ENCODE data around the gene CELA3A.

CELA3A gene

GRCh38 chr1:22001409-22001808 is at the start of gene CELA3A:
TSS of gene CELA3A (plus strand) at chr1:22001657. CDS start at chr1:22001675, 18 bp downstream.
- no peak for TF ChIP-seq CTCF (IDR thresholded peaks at IDR 0.05)
- Mint-ChIP-seq H3K4me1 (peaks cover 3% of the 10 kb centered on the region), H3K36me3 (ENCODE audit: low read depth) (no peaks in the 10 kb centered on the region), H3K9me3 (no peaks in the 10 kb centered on the region), H3K4me3 (no peak within 1 kb of the TSS), H3K27me3 (ENCODE audit: low read depth, poor library complexity) (peaks cover 11% of the 10 kb centered on the region), H3K27ac (no peak within 1 kb of the TSS)
- no peak for DNase-seq

- no peaks in the 10 kb centered on the region for H3K9me3 Mint-ChIP-seq
- H3K4me1 Mint-ChIP-seq, result peaks cover 42% of the 10 kb centered on the region
- DNase-seq, result no peak
- TF ChIP-seq CTCF (IDR thresholded peaks at IDR 0.05), result no peak
- H3K27me3 Mint-ChIP-seq (ENCODE audit: low read depth, poor library complexity), result peaks cover 3% of the 10 kb centered on the region
- no peak overlapping the region for H3K27ac Mint-ChIP-seq
- no peaks in the 10 kb centered on the region for H3K36me3 Mint-ChIP-seq (ENCODE audit: low read depth)
- no peak overlapping the region for H3K4me3 Mint-ChIP-seq
These were observed 48.5 kb upstream of the CELA3A start for GRCh38 chr1:21952786-21953520.

- no peak overlapping the region for H3K27ac Mint-ChIP-seq
- TF ChIP-seq CTCF (IDR thresholded peaks at IDR 0.05), result no peak
- H3K36me3 Mint-ChIP-seq (ENCODE audit: low read depth), result no peaks in the 10 kb centered on the region
- no peak overlapping the region for H3K4me3 Mint-ChIP-seq
- no peak for DNase-seq
- peaks cover 48% of the 10 kb centered on the region for H3K4me1 Mint-ChIP-seq
- H3K9me3 Mint-ChIP-seq, result no peaks in the 10 kb centered on the region
- peaks cover 3% of the 10 kb centered on the region for H3K27me3 Mint-ChIP-seq (ENCODE audit: low read depth, poor library complexity)
These were observed 46.4 kb upstream of the CELA3A start for GRCh38 chr1:21955058-21955457.

GRCh38 chr1:21955501-21956281 is 45.8 kb upstream of the CELA3A start:
- H3K27ac Mint-ChIP-seq, result no peak overlapping the region
- H3K9me3 Mint-ChIP-seq, result no peaks in the 10 kb centered on the region
- no peak for DNase-seq
- no peak overlapping the region for H3K4me3 Mint-ChIP-seq
- no peaks in the 10 kb centered on the region for H3K36me3 Mint-ChIP-seq (ENCODE audit: low read depth)
- H3K27me3 Mint-ChIP-seq (ENCODE audit: low read depth, poor library complexity), result no peaks in the 10 kb centered on the region
- H3K4me1 Mint-ChIP-seq, result peaks cover 48% of the 10 kb centered on the region
- TF ChIP-seq CTCF (IDR thresholded peaks at IDR 0.05), result no peak

- no peak for TF ChIP-seq CTCF (IDR thresholded peaks at IDR 0.05)
- Mint-ChIP-seq H3K36me3 (ENCODE audit: low read depth) (no peaks in the 10 kb centered on the region), H3K4me3 (no peak overlapping the region), H3K27me3 (ENCODE audit: low read depth, poor library complexity) (no peaks in the 10 kb centered on the region), H3K4me1 (peaks cover 48% of the 10 kb centered on the region), H3K27ac (no peak overlapping the region), H3K9me3 (no peaks in the 10 kb centered on the region)
- DNase-seq, result no peak
These were observed 44.5 kb upstream of the CELA3A start for GRCh38 chr1:21956720-21957552.
